H1 (cell line): ENCODE measurements around the gene PCDH18. TPM values are rescaled to one million over a fixed set of nuclear protein-coding genes. Genes with fewer than 3 reads are reported as not detected.
"Not testable (repeated sequence)": the region's sequence is repeated elsewhere in the genome, so short reads cannot be mapped to it uniquely, and the experiment has no call there.

Experiments
- CTCF ChIA-PET: fragments of 300-600 bp; sonication (Branson Sonifier 250); formaldehyde crosslinking; loops from one replicate; lab custom pipeline; 2021; ENCODE audit not compliant: partially characterized antibody; lab: Charles Lee
- POLR2A ChIA-PET: fragments of 300-600 bp; sonication (Branson Sonifier 250); formaldehyde crosslinking; loops from one replicate; lab custom pipeline; 2021; ENCODE audit warnings: inconsistent platforms; ENCODE audit not compliant: partially characterized antibody; lab: Charles Lee
- DNase-seq, 2 experiments: peaks; one replicate each; pipeline versions ENCODE4 v3.0.0 to v3.0.0-alpha.2; 2010 to 2022; ENCODE audit warnings: low spot score in 2 of 2, low read depth in 1 of 2, mixed read lengths in 1 of 2
- FAIRE-seq: peaks from 2 replicates; lab custom pipeline; 2011; peaks lifted over from hg19 to GRCh38; lab: Jason Lieb, UNC
- H2AFZ ChIP-seq: 2 replicates; pipeline ENCODE4 v1.8.1; 2012; ENCODE audit warnings: low read length, inconsistent platforms
- H2AK5ac ChIP-seq: 2 replicates; pipeline ENCODE4 v1.6.1; 2013; ENCODE audit warnings: low read depth, low read length
- H2BK120ac ChIP-seq: replicated peaks from 2 replicates; pipeline ENCODE3; 2013; ENCODE audit warnings: low read depth, low read length, inconsistent platforms
- H2BK12ac ChIP-seq: 2 replicates; pipeline ENCODE4 v1.6.1; 2013; ENCODE audit warnings: low read depth, low read length
- H2BK15ac ChIP-seq: 2 replicates; pipeline ENCODE4 v1.6.1; 2013; ENCODE audit warnings: low read length
- H2BK20ac ChIP-seq: 2 replicates; pipeline ENCODE4 v1.6.1; 2013; ENCODE audit warnings: low read length
- H2BK5ac ChIP-seq: 2 replicates; pipeline ENCODE4 v1.6.1; 2013; ENCODE audit warnings: low read depth, low read length
- H3K14ac ChIP-seq: 2 replicates; pipeline ENCODE4 v1.6.1; 2013; ENCODE audit warnings: inconsistent platforms; ENCODE audit not compliant: insufficient read length
- H3K18ac ChIP-seq: 2 replicates; pipeline ENCODE4 v1.6.1; 2013; ENCODE audit warnings: low read length; ENCODE audit errors: extremely low read depth
- H3K23ac ChIP-seq: 2 replicates; pipeline ENCODE4 v1.6.1; 2013; ENCODE audit warnings: inconsistent platforms; ENCODE audit not compliant: insufficient read length
- H3K23me2 ChIP-seq: 2 replicates; pipeline ENCODE4 v1.6.1; 2013; ENCODE audit warnings: low read depth, low read length
- H3K27ac ChIP-seq: 2 replicates; pipeline ENCODE4 v1.6.1; 2011; ENCODE audit warnings: low read depth, low read length, inconsistent platforms
- H3K27me3 ChIP-seq, 4 experiments: replicated peaks in 1 of 4; 1 replicate in 1 of 4; 2 replicates in 3 of 4; pipeline versions ENCODE4 v1.6.1 to v1.8.1; 2011 to 2013; ENCODE audit warnings: low read length in 3 of 4, mild to moderate bottlenecking in 3 of 4, inconsistent platforms in 2 of 4, mixed read lengths in 2 of 4, moderate library complexity in 1 of 4; ENCODE audit not compliant: control insufficient read depth in 3 of 4, insufficient read depth in 3 of 4; ENCODE audit errors: extremely low read depth in 1 of 4
- H3K36me3 ChIP-seq, 4 experiments: 2 replicates each; pipeline versions ENCODE4 v1.6.1 to v1.8.1; 2011 to 2013; ENCODE audit warnings: mild to moderate bottlenecking in 4 of 4, low read length in 3 of 4, moderate library complexity in 2 of 4, control low read depth in 1 of 4, inconsistent platforms in 1 of 4; ENCODE audit not compliant: insufficient read depth in 4 of 4, control insufficient read depth in 2 of 4
- H3K4ac ChIP-seq: replicated peaks from 2 replicates; pipeline ENCODE3; 2013; ENCODE audit warnings: low read length, low read depth, mixed read lengths, inconsistent platforms; ENCODE audit not compliant: insufficient read length
- H3K4me1 ChIP-seq, 4 experiments: replicated peaks in 1 of 4; 1 replicate in 1 of 4; 2 replicates in 3 of 4; pipeline versions ENCODE4 v1.6.1 to v1.8.1; 2011 to 2013; ENCODE audit warnings: low read length in 3 of 4, inconsistent platforms in 2 of 4, mixed read lengths in 1 of 4; ENCODE audit not compliant: insufficient read depth in 4 of 4, control insufficient read depth in 3 of 4
- H3K4me2 ChIP-seq, 2 experiments: 2 replicates each; pipeline versions ENCODE4 v1.6.1 to v1.8.1; 2011 to 2013; ENCODE audit warnings: low read depth in 2 of 2, low read length in 2 of 2, control low read depth in 1 of 2, inconsistent platforms in 1 of 2, mild to moderate bottlenecking in 1 of 2; ENCODE audit not compliant: insufficient read depth in 1 of 2
- H3K4me3 ChIP-seq, 4 experiments: fragments of 200-600, 300-600 bp in 1 of 4; sonication (generic), shearing (Covaris generic), sonication (Bioruptor Twin) in 1 of 4; 2 replicates each; pipeline versions ENCODE4 v1.5.1 to v1.8.1; 2011 to 2016; ENCODE audit warnings: low read length in 4 of 4, low read depth in 3 of 4, control low read depth in 2 of 4, inconsistent platforms in 2 of 4, mild to moderate bottlenecking in 2 of 4, mixed read lengths in 1 of 4, moderate library complexity in 1 of 4; ENCODE audit not compliant: insufficient read depth in 2 of 4; ENCODE audit errors: extremely low read depth in 1 of 4
- H3K56ac ChIP-seq: replicated peaks from 2 replicates; pipeline ENCODE3; 2013; ENCODE audit warnings: low read depth, mild to moderate bottlenecking, mixed read lengths, low read length, inconsistent platforms; ENCODE audit not compliant: insufficient read length
- H3K79me1 ChIP-seq: 2 replicates; pipeline ENCODE4 v1.6.1; 2013; ENCODE audit warnings: low read depth, low read length, control low read depth
- H3K79me2 ChIP-seq, 2 experiments: 2 replicates each; pipeline versions ENCODE4 v1.6.1 to v1.8.1; 2012 to 2013; ENCODE audit warnings: low read length in 2 of 2, mild to moderate bottlenecking in 2 of 2, inconsistent platforms in 1 of 2; ENCODE audit not compliant: insufficient read depth in 2 of 2, control insufficient read depth in 1 of 2
- H3K9ac ChIP-seq, 4 experiments: replicated peaks in 1 of 4; 1 replicate in 1 of 4; 2 replicates in 3 of 4; pipeline versions ENCODE4 v1.6.1 to v1.8.1; 2011 to 2013; ENCODE audit warnings: low read depth in 3 of 4, low read length in 3 of 4, control low read depth in 2 of 4, mild to moderate bottlenecking in 2 of 4, moderate library complexity in 2 of 4, inconsistent platforms in 1 of 4; ENCODE audit errors: extremely low read depth in 1 of 4
- H3K9me3 ChIP-seq, 2 experiments: 2 replicates each; pipeline versions ENCODE4 v1.6.1 to v1.8.1; 2012 to 2013; ENCODE audit warnings: mild to moderate bottlenecking in 2 of 2, moderate library complexity in 2 of 2, control low read depth in 1 of 2, inconsistent platforms in 1 of 2, low read depth in 1 of 2, low read length in 1 of 2, mixed read lengths in 1 of 2; ENCODE audit not compliant: insufficient read depth in 2 of 2
- H4K20me1 ChIP-seq, 2 experiments: replicated peaks in 1 of 2; 2 replicates each; pipeline versions ENCODE3 to v1.8.1; 2011 to 2013; ENCODE audit warnings: inconsistent platforms in 2 of 2, low read length in 2 of 2, mild to moderate bottlenecking in 1 of 2; ENCODE audit not compliant: insufficient read depth in 2 of 2, control insufficient read depth in 1 of 2
- H4K5ac ChIP-seq: 2 replicates; pipeline ENCODE4 v1.6.1; 2013; ENCODE audit warnings: low read length, low read depth, mixed read lengths, inconsistent platforms; ENCODE audit not compliant: insufficient read length
- H4K8ac ChIP-seq: 2 replicates; pipeline ENCODE4 v1.8.0; 2013; ENCODE audit warnings: mild to moderate bottlenecking, moderate library complexity, low read length, inconsistent platforms; ENCODE audit not compliant: insufficient read depth; ENCODE audit errors: extremely low read depth
- H4K91ac ChIP-seq: replicated peaks from 2 replicates; pipeline ENCODE3; 2013; ENCODE audit warnings: low read length, mixed read lengths, inconsistent platforms; ENCODE audit not compliant: insufficient read length
- KDM1A ChIP-seq: fragments of 200-600, 300-600 bp; sonication (generic); IDR thresholded peaks from 2 replicates; pipeline ENCODE4 v1.7.1; 2016; ENCODE audit warnings: mild to moderate bottlenecking, low read length, borderline replicate concordance
- WGBS, 2 experiments: shearing (Covaris generic) in 1 of 2; methylation state at CpG; one replicate each; pipeline versions ENCODE4 v1.1.6 to v1.1.7; 2013 to 2015; ENCODE audit warnings: low lambda C conversion rate in 2 of 2, mixed read lengths in 2 of 2, inconsistent platforms in 1 of 2, low coverage in 1 of 2, missing lambda C conversion rate in 1 of 2; ENCODE audit not compliant: insufficient replicate concordance in 2 of 2, insufficient coverage in 1 of 2, insufficient read length in 1 of 2; ENCODE audit errors: extremely low coverage in 1 of 2, missing lambda C conversion rate in 1 of 2; 5-methylcytosine and 5-hydroxymethylcytosine counted together
- polyA plus RNA-seq, 7 experiments: library from polyadenylated mRNA; depleted of rRNA in 3 of 7; stranded (reverse) in 5 of 7; unstranded in 2 of 7; fragments of >200 nt in 5 of 7; fragments of 200-250 nt in 2 of 7; gene quantifications; 1 replicate in 5 of 7; 2 replicates in 1 of 7; 4 replicates in 1 of 7; pipeline versions ENCODE4 v1.2.1 to v1.2.3, GENCODE V29; 2011 to 2013; ENCODE audit warnings: missing spikeins in 2 of 7, mixed read lengths in 2 of 7
- total RNA-seq: library from RNA; stranded (reverse); fragmentation: NEBNext Ultra II Directional; extraction: Animal tissue kit (Norgen Biotek cat#: 25700); gene quantifications from 2 replicates; pipeline ENCODE4 v1.2.1, GENCODE V29; 2021

Gene PCDH18
- total and polyA plus RNA-seq, 2 of the 8 experiments (the other 6 are each of a cell fraction or from before 2014, with no cell fraction given): 28.8 to 41.8 TPM

DNA sequence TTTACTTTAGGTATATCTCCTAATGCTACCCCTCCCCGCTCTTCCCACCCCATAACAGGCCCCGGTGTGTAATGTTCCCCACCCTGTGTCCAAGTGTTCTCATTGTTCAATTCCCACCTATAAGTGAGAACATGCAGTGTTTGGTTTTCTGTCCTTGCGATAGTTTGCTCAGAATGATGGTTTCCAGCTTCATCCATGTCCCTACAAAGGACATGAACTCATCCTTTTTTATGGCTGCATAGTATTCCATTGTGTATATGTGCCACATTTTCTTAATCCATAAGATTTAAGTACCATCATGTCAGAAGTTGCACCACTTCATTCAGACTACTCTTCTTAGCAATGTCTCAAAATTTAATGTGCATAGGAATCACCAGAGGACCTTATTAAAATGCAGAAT is 5.5 kb upstream of the PCDH18 start:
- H2AK5ac ChIP-seq, H3K36me3 ChIP-seq, H2BK15ac ChIP-seq, H4K5ac ChIP-seq, H3K14ac ChIP-seq, H3K9me3 ChIP-seq, H2AFZ ChIP-seq, H3K23me2 ChIP-seq, H2BK20ac ChIP-seq, H4K91ac ChIP-seq, H3K79me2 ChIP-seq, H3K4me2 ChIP-seq, H3K27me3 ChIP-seq, FAIRE-seq, H3K23ac ChIP-seq, H4K20me1 ChIP-seq, H2BK120ac ChIP-seq, H3K56ac ChIP-seq, H4K8ac ChIP-seq, H3K9ac ChIP-seq, H2BK12ac ChIP-seq, H3K18ac ChIP-seq, H3K79me1 ChIP-seq, DNase-seq, H3K27ac ChIP-seq, H3K4me3 ChIP-seq, H3K4ac ChIP-seq, CTCF ChIA-PET: not testable (repeated sequence)
- peak; percentile 84; the same call in 1 of the 2 replicates for TF ChIP-seq KDM1A
- Histone ChIP-seq H2BK5ac (peak overlapping the region; percentile 54; the same call in 1 of the 2 replicates), H3K4me1 (peaks cover 0 to 20% (median 9%) of the 10 kb centered on the region in 4 experiments; a peak in 5 of 7 replicates)
- WGBS, 2 experiments: 100% methylated on average over 3 of the region's 3 CpGs; no CpG with 5 or more reads in 1 of the 2 experiments
- POLR2A ChIA-PET: interaction anchor here (0.6 kb wide), 1 partner anchor 426 kb away, joined by 4 read pairs; no protein-coding TSS in a partner anchor
